GM23338 (cell line): ENCODE results near the gene PPP2CA. TPM values are rescaled to one million over a fixed set of nuclear protein-coding genes. Genes with fewer than 3 reads are reported as not detected.
A peak's percentile ranks its signal among the peaks of the same experiment; 100 is the strongest.

Experiments used
- ATAC-seq: fragments of 200-7000 bp; cut with Tn5 transposase; 3 replicates; pipeline ENCODE4 v1.9.1; 2020
- DNase-seq: peaks from one replicate; pipeline ENCODE4 v3.0.0-alpha.2; 2015; ENCODE audit warnings: low spot score
- H2AFZ ChIP-seq: fragments of 200-600 bp; sonication (generic); 2 replicates; pipeline ENCODE4 v1.8.0; 2016; ENCODE audit warnings: antibody characterized with exemption, mild to moderate bottlenecking, moderate library complexity
- H3F3A ChIP-seq: fragments of 200-600 bp; sonication (generic); replicated peaks from 2 replicates; pipeline ENCODE4 v1.8.0; 2017; ENCODE audit warnings: antibody characterized with exemption, mixed run types, low read depth
- H3K27ac ChIP-seq: fragments of 200-600 bp; sonication (generic); 2 replicates; pipeline ENCODE4 v1.6.1; 2016; ENCODE audit warnings: low read depth
- H3K27me3 ChIP-seq: fragments of 200-600 bp; sonication (generic); 2 replicates; pipeline ENCODE4 v1.8.0; 2016; ENCODE audit warnings: mild to moderate bottlenecking, mixed run types, moderate library complexity; ENCODE audit not compliant: insufficient read depth
- H3K36me3 ChIP-seq: fragments of 200-600 bp; sonication (generic); 2 replicates; pipeline ENCODE4 v1.8.0; 2016; ENCODE audit warnings: mild to moderate bottlenecking; ENCODE audit not compliant: insufficient read depth
- H3K4me1 ChIP-seq: fragments of 200-600 bp; sonication (generic); 2 replicates; pipeline ENCODE4 v1.8.0; 2016; ENCODE audit warnings: mild to moderate bottlenecking, moderate library complexity; ENCODE audit not compliant: insufficient read depth
- H3K4me2 ChIP-seq: fragments of 200-600 bp; sonication (generic); 2 replicates; pipeline ENCODE4 v1.7.1; 2017; ENCODE audit warnings: mixed run types
- H3K4me3 ChIP-seq: fragments of 200-600 bp; sonication (generic); 2 replicates; pipeline ENCODE4 v1.6.1; 2016; ENCODE audit warnings: mixed run types
- H3K79me2 ChIP-seq: fragments of 200-600 bp; sonication (generic); replicated peaks from 2 replicates; pipeline ENCODE4 v1.8.0; 2017; ENCODE audit warnings: mild to moderate bottlenecking; ENCODE audit not compliant: insufficient read depth
- H3K9me2 ChIP-seq: fragments of 200-600 bp; sonication (generic); 2 replicates; pipeline ENCODE4 v1.8.0; 2017; ENCODE audit not compliant: insufficient read depth
- H4K20me1 ChIP-seq: fragments of 200-600 bp; sonication (generic); replicated peaks from 2 replicates; pipeline ENCODE4 v1.8.0; 2017; ENCODE audit warnings: mild to moderate bottlenecking; ENCODE audit not compliant: insufficient read depth
- H3K27ac Mint-ChIP-seq: 2 replicates; pipeline ENCODE4 v1.8.0; 2020; ENCODE audit warnings: inconsistent platforms, mild to moderate bottlenecking, moderate library complexity, mixed read lengths
- H3K27me3 Mint-ChIP-seq: 3 replicates; pipeline ENCODE4 v1.8.0; 2022; ENCODE audit warnings: low read depth, mild to moderate bottlenecking, moderate library complexity, mixed read lengths, inconsistent platforms; ENCODE audit not compliant: insufficient read depth, poor library complexity
- H3K36me3 Mint-ChIP-seq: 3 replicates; pipeline ENCODE4 v1.8.0; 2021; ENCODE audit warnings: low read depth, mild to moderate bottlenecking, inconsistent platforms, moderate library complexity, mixed read lengths
- H3K4me1 Mint-ChIP-seq: 3 replicates; pipeline ENCODE4 v1.8.0; 2020; ENCODE audit warnings: mild to moderate bottlenecking, inconsistent platforms, mixed read lengths
- H3K4me3 Mint-ChIP-seq: 3 replicates; pipeline ENCODE4 v1.8.0; 2021; ENCODE audit warnings: moderate library complexity, mild to moderate bottlenecking, inconsistent platforms, mixed read lengths
- H3K9me3 Mint-ChIP-seq: 3 replicates; pipeline ENCODE4 v1.8.0; 2020; ENCODE audit warnings: moderate library complexity, mild to moderate bottlenecking, inconsistent platforms, mixed read lengths
- CREB1 ChIP-seq: fragments of 250-450 bp; sonication (Bioruptor Pico); IDR thresholded peaks from 2 replicates; pipeline ENCODE4 v1.5.0; 2020; ENCODE audit warnings: low read depth, mild to moderate bottlenecking, moderate library complexity
- CTCF ChIP-seq, 2 experiments: fragments of 200-600 bp in 1 of 2; sonication (generic) in 1 of 2; conservative IDR thresholded peaks; 2 replicates each; pipeline versions ENCODE4 v1.5.1 to v1.6.1; 2016 to 2017; ENCODE audit warnings: antibody characterized with exemption in 2 of 2, low read depth in 2 of 2, mild to moderate bottlenecking in 2 of 2, moderate library complexity in 1 of 2
- EZH2 ChIP-seq: fragments of 200-600 bp; sonication (generic); IDR thresholded peaks from one replicate; pipeline ENCODE4 v1.8.0; 2017; ENCODE audit warnings: antibody characterized with exemption, mild to moderate bottlenecking, low read depth; ENCODE audit not compliant: unreplicated experiment
- EZH2phosphoT487 ChIP-seq: fragments of 200-600 bp; sonication (generic); IDR thresholded peaks from one replicate; pipeline ENCODE4 v1.8.1; 2018; ENCODE audit warnings: antibody characterized with exemption; ENCODE audit not compliant: unreplicated experiment
- JUNB ChIP-seq: IDR thresholded peaks from one replicate; pipeline ENCODE4 v1.6.1; 2016; ENCODE audit warnings: antibody characterized with exemption; ENCODE audit not compliant: unreplicated experiment
- NANOG ChIP-seq: IDR thresholded peaks from 2 replicates; pipeline ENCODE4 v1.6.1; 2016; ENCODE audit warnings: antibody characterized with exemption, borderline replicate concordance
- POLR2AphosphoS5 ChIP-seq: IDR thresholded peaks from 2 replicates; pipeline ENCODE4 v1.6.1; 2016; ENCODE audit warnings: antibody characterized with exemption, low read depth
- ZNF114 ChIP-seq: fragments of 250-450 bp; sonication (Bioruptor Pico); IDR thresholded peaks from 2 replicates; pipeline ENCODE4 v1.5.0; 2020; ENCODE audit warnings: mild to moderate bottlenecking, moderate library complexity
- ZNF462 ChIP-seq: fragments of 250-450 bp; sonication (Bioruptor Pico); IDR thresholded peaks from 2 replicates; pipeline ENCODE4 v1.5.0; 2020; ENCODE audit warnings: mild to moderate bottlenecking, moderate library complexity
- polyA plus RNA-seq: library from polyadenylated mRNA; unstranded; fragments of >200 nt; fragmentation: Nextera tagmentation; extraction: Ambion mirVana; gene quantifications from 2 replicates; pipeline ENCODE4 v1.2.1, GENCODE V29; 2016
- total RNA-seq: library from RNA; depleted of rRNA; stranded (reverse); fragments of >200 nt; shearing (Covaris generic); gene quantifications from 2 replicates; pipeline ENCODE4 v1.2.3, GENCODE V29; 2014

PPP2CA gene
- total and polyA plus RNA-seq, 2 experiments from 2014 or later, result 131 to 316 TPM

GRCh38 chr5:134247428-134248224, 21.8 kb upstream of the PPP2CA start:
- H3K36me3 Mint-ChIP-seq, result no peaks in the 10 kb centered on the region
- no peaks in the 10 kb centered on the region for H4K20me1 ChIP-seq
- H3K9me2 ChIP-seq, result no peaks in the 10 kb centered on the region
- no peaks in the 10 kb centered on the region for H3K27me3 Mint-ChIP-seq
- H3K4me3 Mint-ChIP-seq, result no peak overlapping the region
- no peaks in the 10 kb centered on the region for H3K79me2 ChIP-seq
- H3F3A ChIP-seq, result no peaks in the 10 kb centered on the region
- no peak overlapping the region; the same call in 1 of the 2 replicates for H2AFZ ChIP-seq
- no peaks in the 10 kb centered on the region for H3K36me3 ChIP-seq
- peaks cover 25% of the 10 kb centered on the region for H3K4me1 ChIP-seq
- H3K4me1 Mint-ChIP-seq, result peaks cover 32% of the 10 kb centered on the region
- DNase-seq (peak; percentile 80), ATAC-seq (peak; percentile 94)
- H3K27ac Mint-ChIP-seq, result no peak overlapping the region
- no peaks in the 10 kb centered on the region for H3K9me3 Mint-ChIP-seq
- H3K27me3 ChIP-seq, result no peaks in the 10 kb centered on the region
- H3K4me2 ChIP-seq, result 0 out of 2 replicates have a peak overlapping the region, but pooled peaks have one; percentile 1
- H3K27ac ChIP-seq, result no peak overlapping the region
- no peak overlapping the region for H3K4me3 ChIP-seq
- TF ChIP-seq CREB1 (CRISPR knock-in tag), result peak; percentile 19; the same call in 1 of the 2 replicates
- TF ChIP-seq CTCF (conservative IDR thresholded peaks at IDR 0.05; ENCODE audit: low read depth in 2 of 2), result no peak
- no peak for TF ChIP-seq EZH2

DNA sequence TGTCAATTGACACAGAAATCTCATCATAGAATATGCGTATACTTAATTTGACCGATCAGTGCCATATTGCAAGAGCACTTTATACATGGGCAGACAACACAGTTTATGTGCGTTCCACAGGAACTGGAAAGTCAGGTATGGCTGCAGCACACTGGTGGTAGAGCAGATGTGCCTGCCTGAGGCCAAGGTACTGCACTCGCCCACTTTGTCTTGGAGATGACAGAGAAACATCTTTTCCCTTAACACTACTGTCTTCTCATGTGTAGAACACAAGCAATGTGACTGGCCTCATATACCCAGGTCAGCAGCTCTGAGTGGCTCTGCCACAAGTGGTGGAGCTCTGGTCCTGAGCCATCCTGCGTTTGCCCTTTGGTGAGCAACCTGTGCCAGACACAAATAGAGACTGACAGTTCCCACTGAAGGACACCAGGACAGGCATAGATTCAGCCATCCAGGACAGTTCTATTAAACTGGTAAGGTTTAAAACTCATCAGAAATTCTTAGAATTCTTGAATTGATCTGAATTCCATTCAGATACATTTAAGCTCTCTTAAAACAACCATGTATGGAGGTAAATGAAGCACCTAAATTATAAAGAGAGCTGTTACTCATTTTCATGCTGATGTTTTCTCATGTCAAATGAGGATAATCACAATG, 21.0 kb upstream of the PPP2CA start:
- H3K36me3 ChIP-seq, result no peaks in the 10 kb centered on the region
- no peak overlapping the region for H3K4me3 ChIP-seq
- peak overlapping the region; percentile 7; the same call in 1 of the 2 replicates for H2AFZ ChIP-seq
- no peaks in the 10 kb centered on the region for H3K79me2 ChIP-seq
- H4K20me1 ChIP-seq, result no peaks in the 10 kb centered on the region
- Mint-ChIP-seq H3K27me3 (no peaks in the 10 kb centered on the region), H3K27ac (0 out of 2 replicates have a peak overlapping the region, but pooled peaks have one; percentile 47), H3K9me3 (no peaks in the 10 kb centered on the region), H3K4me1 (peaks cover 32% of the 10 kb centered on the region), H3K36me3 (no peaks in the 10 kb centered on the region), H3K4me3 (no peak overlapping the region)
- H3K9me2 ChIP-seq, result no peaks in the 10 kb centered on the region
- ATAC-seq, result no peak
- no peak for DNase-seq
- H3F3A ChIP-seq, result no peaks in the 10 kb centered on the region
- H3K4me2 ChIP-seq, result 0 out of 2 replicates have a peak overlapping the region, but pooled peaks have one; percentile 1
- no peaks in the 10 kb centered on the region for H3K27me3 ChIP-seq
- no peak overlapping the region for H3K27ac ChIP-seq
- H3K4me1 ChIP-seq, result peaks cover 25% of the 10 kb centered on the region
- no peak for TF ChIP-seq POLR2AphosphoS5
- TF ChIP-seq EZH2phosphoT487, result no peak
- TF ChIP-seq NANOG, result no peak
- TF ChIP-seq ZNF462 (CRISPR knock-in tag), result no peak
- no peak for TF ChIP-seq ZNF114 (CRISPR knock-in tag)
- no peak for TF ChIP-seq CTCF (conservative IDR thresholded peaks at IDR 0.05; ENCODE audit: low read depth in 2 of 2)
- TF ChIP-seq JUNB, result no peak
